SH-SY5Y (cell line): ENCODE data around the gene RBFOX2.

Experiments
- GATA2 ChIP-seq: IDR thresholded peaks from 2 replicates; pipeline ENCODE4 v1.6.1; 2011; ENCODE audit warnings: mild to moderate bottlenecking, low read depth, low read length
- GATA3 ChIP-seq: IDR thresholded peaks from 2 replicates; pipeline ENCODE4 v1.6.1; 2011; ENCODE audit warnings: low read depth, mild to moderate bottlenecking, low read length, moderate library complexity

- no peak for TF ChIP-seq GATA2
- no peak for TF ChIP-seq GATA3
Measured at GRCh38 chr22:35854334-35854733, 174.3 kb downstream of the RBFOX2 start.
